ENCODE data around the gene PXDN.
"Not testable (repeated sequence)": the region's sequence is repeated elsewhere in the genome, so short reads cannot be mapped to it uniquely, and the experiment has no call there.

PXDN gene

GRCh38 chr2:1727101-1727771, 17.1 kb downstream of the PXDN start:
- DNase-seq (ENCODE audit: low read depth), result no peak
- TF ChIP-seq CTCF (conservative IDR thresholded peaks at IDR 0.05; ENCODE audit: control insufficient read depth, insufficient read depth, low read depth, low read length), result no peak
- no peak overlapping the region for H3K4me3 ChIP-seq (ENCODE audit: control insufficient read depth, low read depth, low read length)

- DNase-seq (ENCODE audit: low read depth), result no peak
- TF ChIP-seq CTCF (conservative IDR thresholded peaks at IDR 0.05; ENCODE audit: control insufficient read depth, insufficient read depth, low read depth, low read length), result no peak
- no peak overlapping the region for H3K4me3 ChIP-seq (ENCODE audit: control insufficient read depth, low read depth, low read length)
These were observed 17.8 kb downstream of the PXDN start for GRCh38 chr2:1726558-1726957.

GRCh38 chr2:1724351-1724750, 20.0 kb downstream of the PXDN start:
- H3K4me3 ChIP-seq (ENCODE audit: control insufficient read depth, low read depth, low read length); DNase-seq (ENCODE audit: low read depth): not testable (repeated sequence)

GRCh38 chr2:1723397-1724042, 20.8 kb downstream of the PXDN start:
- no peak for DNase-seq (ENCODE audit: low read depth)
- no peak for TF ChIP-seq CTCF (conservative IDR thresholded peaks at IDR 0.05; ENCODE audit: control insufficient read depth, insufficient read depth, low read depth, low read length)
- H3K4me3 ChIP-seq (ENCODE audit: control insufficient read depth, low read depth, low read length), result no peak overlapping the region

GRCh38 chr2:1722692-1723091, 21.6 kb downstream of the PXDN start:
- H3K4me3 ChIP-seq (ENCODE audit: control insufficient read depth, low read depth, low read length), result no peak overlapping the region
- no peak for TF ChIP-seq CTCF (conservative IDR thresholded peaks at IDR 0.05; ENCODE audit: control insufficient read depth, insufficient read depth, low read depth, low read length)
- DNase-seq (ENCODE audit: low read depth), result no peak

- DNase-seq (ENCODE audit: low read depth), result peak; percentile 90
- TF ChIP-seq CTCF (conservative IDR thresholded peaks at IDR 0.05; ENCODE audit: control insufficient read depth, insufficient read depth, low read depth, low read length), result no peak
- H3K4me3 ChIP-seq (ENCODE audit: control insufficient read depth, low read depth, low read length), result peak overlapping the region; percentile 26
These were observed 22.3 kb downstream of the PXDN start for GRCh38 chr2:1721706-1722646.
